NCI-H526 treated with DMSO at 0.1 percent for 48 hours (cell line): Measurements from ENCODE around the gene RAD9A.
"Not testable (repeated sequence)": the region's sequence is repeated elsewhere in the genome, so short reads cannot be mapped to it uniquely, and the experiment has no call there.

ENCODE experiments used
- DNase-seq: peaks from one replicate; lab custom pipeline; 2025; lab: John Stamatoyannopoulos, UW

The RAD9A gene

DNA sequence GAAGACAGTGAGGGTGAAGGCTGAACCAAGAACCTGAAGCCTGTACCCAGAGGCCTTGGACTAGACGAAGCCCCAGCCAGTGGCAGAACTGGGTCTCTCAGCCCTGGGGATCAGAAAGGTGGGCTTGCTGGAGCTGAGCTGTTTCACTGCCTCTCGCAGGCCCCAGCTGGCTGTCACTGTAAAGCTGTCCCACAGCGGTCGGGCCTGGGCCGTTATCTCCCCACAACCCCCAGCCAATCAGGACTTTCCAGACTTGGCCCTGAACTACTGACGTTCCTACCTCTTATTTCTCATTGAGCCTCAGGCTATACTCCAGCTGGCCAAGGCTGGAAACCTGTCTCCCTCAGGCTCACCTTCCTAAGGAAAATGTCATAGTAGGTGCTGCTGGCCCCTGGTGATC lies 5.8 kb downstream of the RAD9A start:
- DNase-seq = no peak

DNA sequence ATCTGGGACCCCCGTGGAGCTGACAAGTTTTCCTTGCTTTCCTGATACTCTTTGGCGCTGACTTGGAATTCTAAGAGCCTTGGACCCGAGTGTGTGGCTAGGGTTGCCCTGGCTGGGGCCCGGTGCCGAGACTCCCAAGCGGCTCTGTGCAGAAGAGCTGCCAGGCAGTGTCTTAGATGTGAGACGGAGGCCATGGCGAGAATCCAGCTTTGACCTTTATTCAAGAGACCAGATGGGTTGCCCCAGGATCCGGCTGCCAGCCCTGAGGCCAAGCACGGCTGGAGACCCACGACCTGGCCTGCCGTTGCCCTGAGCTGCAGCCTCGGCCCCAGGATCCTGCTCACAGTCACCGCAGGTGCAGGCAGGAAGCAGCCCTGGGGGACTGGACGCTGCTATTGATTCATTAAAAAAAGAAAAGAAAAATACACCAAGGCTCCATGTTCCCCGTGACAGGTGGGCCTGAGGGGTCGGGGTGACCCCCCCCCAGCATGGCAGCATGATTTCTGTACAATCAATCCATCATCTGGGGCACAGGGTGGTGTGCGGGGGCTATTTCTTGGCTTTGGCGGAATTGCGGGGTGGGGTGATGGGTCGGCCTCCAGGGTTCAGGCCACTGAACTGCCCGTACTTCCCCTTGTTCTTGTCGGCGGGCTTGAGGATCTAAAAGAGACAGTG lies 6.3 kb downstream of the RAD9A start:
- no peak for DNase-seq

DNA sequence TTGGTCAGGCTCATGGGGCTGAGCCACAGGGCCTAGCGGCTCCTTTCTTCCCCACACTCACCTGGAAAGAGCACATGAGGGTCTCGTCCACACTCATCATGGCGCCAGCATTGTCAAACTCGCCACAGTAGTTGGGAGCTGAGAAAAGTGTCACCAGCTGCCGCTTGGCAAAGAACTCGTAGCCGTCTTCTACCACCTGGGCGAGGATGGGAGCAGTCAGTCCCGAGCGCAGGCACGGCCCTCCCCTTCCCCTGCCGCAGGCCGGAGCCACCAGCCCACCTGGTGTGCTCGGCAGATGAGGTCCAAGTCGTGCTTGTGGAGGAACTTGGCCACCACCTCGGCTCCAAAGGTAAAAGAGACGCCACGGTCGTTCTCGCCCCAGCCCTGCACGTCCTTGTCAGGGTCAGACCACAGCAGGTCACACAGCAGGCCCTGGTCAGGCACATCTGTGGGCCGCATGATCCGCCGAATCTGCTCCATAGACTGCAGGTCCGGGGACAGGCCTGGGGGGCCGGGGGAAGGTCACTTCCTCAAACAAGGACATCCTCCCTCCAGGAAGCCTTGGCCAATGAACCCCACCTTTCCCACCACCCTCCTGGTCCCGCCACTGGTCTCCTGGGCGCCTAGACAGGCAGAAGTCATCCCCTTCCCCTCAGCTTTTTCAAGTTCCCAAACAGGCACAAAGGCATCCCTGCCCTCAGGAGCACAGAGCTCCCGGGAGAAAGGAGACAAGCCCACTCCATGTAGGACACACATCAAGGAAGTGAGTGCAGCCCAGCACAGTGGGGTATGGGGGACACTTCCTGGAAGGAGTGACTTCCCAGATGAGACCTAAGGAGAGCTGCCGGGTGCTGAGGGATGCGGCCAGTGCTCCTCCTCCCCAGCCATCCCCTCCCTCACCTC lies 7.1 kb downstream of the RAD9A start:
- no peak for DNase-seq

DNA sequence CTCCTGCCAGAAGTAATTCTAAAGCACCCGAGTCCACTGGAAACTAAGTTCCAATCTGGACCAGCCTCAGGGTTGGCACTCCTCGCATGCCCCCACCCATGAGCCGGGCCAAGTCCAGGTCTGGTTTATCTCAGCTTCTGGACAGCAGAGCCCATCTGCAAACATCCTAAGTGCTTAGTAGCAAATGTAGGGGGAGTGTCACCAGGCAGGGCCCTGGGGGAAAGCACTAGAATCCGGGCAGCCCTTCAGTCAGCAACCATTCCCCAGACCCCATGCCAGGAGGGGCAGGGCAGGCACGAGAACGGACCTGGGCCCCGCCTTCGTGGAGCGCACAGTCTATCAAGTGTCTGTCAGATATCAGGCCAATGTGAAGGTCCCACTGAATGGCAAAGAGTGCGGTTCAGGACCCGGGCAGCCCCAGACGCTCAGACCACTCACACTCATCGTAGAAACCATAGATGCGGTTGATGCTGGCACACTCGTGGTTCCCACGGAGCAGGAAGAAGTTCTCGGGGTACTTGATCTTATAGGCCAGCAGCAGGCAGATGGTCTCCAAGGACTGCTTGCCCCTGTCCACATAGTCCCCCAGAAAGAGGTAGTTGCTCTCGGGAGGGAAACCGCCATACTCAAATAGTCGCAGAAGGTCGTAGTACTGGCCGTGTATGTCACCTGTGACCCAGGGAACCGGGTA lies 8.6 kb downstream of the RAD9A start:
- DNase-seq = no peak

DNA sequence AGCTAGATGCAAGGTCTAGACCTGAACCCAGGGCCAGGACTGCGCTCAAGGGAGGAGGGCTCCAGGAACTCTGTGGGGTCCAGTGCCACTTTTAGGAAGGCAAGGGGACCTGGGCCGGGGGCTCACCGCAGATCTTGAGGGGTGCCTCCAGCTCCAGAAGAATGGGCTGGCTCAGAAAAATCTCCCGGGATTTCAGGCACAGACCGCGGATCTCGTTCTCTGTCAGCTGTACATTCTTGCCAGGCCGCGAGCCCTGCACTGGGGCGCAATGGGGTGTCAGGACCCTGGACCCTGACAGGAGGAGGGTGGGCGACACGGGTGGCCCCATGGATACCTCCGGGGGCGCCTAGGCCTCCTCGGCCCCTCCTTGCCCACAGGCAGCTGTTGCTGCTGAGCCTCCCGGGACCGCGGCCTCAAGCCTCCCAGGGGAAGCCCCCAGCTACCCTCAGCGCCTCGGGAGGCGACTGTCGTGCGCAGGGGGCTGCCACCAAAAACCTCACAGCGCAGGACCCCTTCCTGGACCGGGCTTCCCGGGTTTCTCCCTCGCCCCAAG lies 9.2 kb downstream of the RAD9A start:
- DNase-seq = no peak

DNA sequence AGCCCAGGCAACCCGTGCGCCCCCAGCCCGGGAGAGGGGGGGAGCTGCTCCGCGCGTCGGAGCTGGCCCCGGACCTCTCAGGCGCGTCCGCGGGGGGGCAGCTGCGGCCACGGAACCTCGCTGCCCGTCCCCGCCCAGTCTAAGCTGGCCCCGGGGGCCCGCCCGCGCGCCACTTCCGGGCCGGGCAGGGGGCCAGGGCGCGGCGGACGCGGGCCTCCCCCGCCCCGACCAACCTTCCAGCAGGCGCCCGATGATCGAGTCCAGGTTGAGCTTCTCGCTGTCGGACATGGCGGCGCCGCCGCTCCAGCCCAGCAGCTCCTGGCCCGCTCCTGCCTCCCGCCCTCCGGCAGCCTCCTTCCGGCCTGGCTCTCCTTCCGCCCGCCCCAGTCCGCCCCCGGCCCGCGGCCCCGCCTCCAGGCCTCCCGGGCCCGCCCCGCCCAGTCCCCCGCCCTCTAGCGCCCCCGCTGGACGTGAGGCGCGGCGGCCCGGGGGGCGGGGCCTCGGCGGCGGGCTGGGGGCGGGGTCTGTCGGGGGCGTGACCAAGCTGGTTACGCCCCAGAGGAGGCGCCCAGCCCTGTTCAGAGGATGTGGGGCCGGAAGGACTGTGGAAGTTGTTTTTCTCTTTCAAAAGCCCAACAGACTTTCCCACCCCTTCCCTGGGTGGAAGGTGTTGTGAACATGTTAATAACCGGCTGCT lies 9.9 kb downstream of the RAD9A start, which contains the start of gene PPP1CA:
PPP1CA (minus strand) TSS at position 364 of the 697 bp plus-strand sequence; CDS start at position 288, 76 bp downstream.
- peak; percentile 75 for DNase-seq

DNA sequence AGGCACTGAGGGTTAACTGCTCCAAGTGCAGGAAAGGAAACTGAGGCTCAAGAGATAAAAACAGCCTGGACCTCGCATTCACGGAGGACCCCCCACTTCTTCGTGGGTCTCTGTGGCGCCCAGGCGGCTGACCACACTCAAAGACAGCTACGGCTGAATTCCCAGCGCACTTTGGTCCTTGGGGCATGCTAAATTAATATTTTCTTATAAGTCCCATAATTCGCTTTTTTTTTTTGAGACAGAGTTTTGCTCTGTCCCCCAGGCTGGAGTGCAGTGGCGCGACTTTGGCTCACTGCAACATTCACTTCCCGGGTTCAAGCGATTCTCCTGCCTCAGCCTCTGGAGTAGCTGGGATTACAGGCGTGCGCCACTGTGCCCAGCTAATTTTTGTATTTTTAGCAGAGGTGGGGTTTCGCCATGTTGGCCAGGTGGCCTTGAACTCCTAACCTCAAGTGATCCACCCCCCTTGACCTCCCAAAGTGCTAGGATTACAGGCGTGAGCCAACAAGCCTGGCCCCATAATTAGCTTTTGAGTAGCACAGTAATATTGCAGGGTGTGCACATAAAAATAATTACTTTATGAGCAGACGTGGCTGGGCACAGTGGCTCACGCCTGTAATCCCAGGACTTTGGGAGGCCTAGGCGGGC lies 10.5 kb downstream of the RAD9A start:
- not testable (repeated sequence) for DNase-seq

DNA sequence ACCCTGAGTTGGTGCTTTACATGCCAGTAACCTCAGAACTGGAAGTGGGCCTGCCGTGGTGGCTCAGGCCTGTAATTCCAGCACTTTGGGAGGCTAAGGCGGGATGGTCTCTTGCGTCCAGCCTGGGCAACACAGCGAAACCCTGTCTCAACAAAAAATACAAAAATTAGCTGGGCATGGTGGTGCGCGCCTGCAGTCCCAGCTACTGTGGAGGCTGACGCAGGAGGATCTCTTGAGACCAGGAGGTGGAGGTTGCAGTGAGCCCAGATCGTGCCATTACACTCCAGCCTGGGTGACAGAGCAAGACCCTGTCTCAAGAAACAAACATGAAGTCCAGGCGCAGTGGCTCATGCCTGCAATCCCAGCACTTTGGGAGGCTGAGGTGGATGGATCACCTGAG lies 11.3 kb downstream of the RAD9A start:
- DNase-seq = not testable (repeated sequence)

DNA sequence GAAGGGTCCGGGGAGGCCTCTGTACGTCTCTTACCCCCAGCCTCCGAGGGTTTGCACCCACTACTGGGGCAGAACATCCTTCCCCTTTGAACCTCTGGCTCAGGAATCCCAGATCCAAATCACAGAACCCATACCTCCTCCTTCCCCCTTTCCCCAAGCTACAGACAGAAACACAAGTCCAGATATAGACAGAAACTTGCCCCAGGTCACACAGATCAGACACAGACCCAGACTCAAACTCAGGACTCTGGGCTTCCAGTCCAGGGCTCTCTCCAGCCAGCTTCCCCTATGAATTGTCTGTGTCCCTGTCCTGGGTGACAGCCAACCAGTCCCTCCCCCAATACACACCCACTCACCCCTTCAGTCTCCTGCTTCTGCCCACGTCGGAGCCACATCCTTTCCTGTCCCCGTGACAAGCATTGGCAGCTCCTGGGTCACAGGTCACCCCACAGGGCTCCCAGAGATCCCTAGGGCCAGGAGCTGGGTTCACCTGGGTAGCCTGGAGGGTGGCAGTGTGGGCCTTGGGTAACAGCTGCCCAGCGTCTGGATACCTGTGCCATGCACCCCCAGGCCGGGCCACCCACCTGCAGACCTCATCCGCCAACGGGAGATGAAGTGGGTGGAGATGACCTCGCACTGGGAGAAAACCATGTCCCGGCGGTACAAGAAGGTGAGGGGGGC lies 12.9 kb downstream of the RAD9A start:
- DNase-seq = no peak

DNA sequence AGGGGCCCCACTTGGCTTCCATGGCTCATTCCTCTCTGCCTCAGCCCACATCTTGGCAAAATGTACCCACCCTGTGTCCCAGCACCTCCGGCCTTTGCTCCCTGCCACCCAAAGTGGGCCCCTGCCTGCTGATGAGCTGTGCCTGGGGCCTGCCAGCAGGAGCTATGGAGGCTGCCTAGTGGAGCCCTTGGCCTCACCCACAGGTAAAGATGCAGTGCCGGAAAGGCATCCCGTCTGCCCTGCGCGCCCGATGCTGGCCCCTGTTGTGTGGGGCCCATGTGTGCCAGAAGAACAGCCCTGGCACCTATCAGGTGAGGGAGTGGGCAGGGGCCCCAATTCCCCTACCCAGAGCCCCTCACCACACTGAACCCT lies 13.4 kb downstream of the RAD9A start:
- DNase-seq = no peak

DNA sequence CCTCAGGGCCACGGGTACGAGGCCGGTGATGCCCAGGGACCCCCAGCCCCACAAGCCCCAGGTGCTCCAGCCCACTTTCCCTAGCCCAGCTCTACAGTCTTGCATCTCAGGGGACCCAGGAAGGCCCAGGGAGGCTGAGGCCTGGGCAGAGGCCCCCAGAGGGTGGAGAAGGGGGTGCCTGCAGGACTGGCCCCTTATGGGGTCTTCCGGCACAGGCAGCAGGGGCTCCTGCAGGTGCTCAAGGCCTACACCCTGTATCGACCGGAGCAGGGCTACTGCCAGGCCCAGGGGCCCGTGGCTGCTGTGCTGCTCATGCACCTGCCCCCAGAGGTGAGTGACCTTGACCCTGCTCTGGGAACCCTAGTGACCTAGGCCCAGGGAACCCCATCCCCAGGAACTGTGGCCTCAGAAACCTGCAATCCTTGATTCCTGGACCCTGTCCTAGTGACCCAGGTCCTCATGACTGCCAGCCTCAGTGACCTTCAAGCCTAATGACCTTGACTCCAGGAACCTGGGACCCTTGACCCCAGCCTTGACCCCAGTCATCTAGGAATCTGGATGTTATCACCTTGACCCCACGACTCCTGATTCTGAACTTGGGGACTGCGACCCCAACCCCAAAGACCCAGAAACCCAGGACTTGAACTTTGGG lies 14.0 kb downstream of the RAD9A start:
- no peak for DNase-seq

DNA sequence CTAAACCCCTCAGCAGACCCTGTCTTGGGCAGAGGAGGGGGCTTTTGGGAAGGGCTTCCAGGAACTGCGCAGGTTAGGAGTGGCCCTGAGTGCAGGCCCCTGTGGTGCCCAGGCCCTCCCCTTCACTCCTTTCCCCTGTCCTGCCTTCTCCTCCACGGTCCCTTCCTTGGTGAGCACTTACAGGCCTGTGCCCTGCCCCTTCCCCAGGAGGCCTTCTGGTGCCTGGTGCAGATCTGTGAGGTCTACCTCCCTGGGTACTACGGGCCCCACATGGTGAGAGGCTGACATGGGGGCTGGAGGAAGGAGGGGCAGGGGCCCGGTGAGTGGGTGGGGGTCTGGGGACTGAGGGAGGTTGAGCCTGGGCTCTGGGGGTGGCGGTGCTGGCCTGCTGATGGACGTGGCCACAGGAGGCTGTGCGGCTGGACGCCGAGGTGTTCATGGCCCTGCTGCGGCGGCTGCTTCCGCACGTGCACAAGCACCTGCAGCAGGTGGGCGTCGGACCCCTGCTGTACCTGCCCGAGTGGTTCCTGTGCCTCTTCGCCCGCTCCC lies 14.7 kb downstream of the RAD9A start:
- no peak for DNase-seq

DNA sequence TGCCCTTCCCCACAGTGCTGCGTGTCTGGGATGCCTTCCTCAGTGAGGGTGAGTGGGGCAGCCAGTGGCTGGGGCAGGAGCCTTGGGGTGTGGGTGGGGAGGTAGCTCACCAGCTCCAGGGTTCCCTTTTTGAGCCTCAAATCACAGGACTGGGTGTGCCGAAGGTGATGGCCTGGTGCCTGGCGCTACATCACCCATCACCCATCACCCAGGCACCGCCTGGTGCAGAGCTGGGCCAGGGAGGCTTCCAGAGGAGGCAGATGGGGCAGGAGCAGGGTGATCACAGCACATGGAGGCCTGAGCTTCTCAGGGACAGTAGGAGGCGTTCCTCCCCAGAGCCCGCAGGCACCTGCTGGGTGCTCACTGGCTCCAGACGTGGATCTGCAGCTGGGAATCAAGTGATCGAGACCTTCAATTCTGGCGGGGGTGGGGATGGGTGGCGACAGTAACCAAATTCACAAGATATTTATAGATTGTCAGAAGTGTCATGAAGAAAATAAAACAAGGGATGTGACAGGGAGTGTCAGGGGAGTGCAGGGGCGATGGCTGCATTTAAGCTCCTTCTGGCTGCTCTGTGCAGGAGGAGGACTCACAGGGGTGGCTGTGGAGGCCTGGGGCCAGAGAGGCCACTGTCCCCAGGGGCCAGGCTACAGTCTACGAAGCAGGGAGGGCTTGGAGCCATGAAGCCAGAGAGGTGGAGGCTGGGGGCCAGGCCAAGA lies 15.3 kb downstream of the RAD9A start:
- peak; percentile 13 for DNase-seq

DNA sequence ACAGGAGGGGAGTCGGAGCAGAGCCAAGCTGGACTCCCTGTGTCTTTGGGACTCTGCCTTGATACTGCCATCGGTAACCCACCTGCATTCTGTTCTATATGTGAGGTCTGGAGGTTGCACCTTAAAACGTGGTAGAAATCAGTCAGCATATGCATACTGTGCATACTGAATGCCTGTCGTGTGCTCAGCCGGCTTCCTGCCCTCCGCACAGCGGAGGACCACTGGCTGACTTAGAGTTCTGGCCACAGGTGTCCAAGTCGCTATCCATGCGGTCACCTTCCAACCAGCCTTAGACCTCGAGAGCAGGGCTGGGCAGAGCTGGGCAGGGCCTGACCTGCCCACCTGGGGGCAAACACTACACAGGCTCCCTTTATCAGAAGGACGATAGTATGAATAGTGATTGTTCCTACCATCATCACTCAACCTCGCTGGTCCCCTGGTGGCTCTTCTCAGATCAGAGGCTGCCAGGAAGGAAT lies 15.9 kb downstream of the RAD9A start:
- DNase-seq = no peak

DNA sequence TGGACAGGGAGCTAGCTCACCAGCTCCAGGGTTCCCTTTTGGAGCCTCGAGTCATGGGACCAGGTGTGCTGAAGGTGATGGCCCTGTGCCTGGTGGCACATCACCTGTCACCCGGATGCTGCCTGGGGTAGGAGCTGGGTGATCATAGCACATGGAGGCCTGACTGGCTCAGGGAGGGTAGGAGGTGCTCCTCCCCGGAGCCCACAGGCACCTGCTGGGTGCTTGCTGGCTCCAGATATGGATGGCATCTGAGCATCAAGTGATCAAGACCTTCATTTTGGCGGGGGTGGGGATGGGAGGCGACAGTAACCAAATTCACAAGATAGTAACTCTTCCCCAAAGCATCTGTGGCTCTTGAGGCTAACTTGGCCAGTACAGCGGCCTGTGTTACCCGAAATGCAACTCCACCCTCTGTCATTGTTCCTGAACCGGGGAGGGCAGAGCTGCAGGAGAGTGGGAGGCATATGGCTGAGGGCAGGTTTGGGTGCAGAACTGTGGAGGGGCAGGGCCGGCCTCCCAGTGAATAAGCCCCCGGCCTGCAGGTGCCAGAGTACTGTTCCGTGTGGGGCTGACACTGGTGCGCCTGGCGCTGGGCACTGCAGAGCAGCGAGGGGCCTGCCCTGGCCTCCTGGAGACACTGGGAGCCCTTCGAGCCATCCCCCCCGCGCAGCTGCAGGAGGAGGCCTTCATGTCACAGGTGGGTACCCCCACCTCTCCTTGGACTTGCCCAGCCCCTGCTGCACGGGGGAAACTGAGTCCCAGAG lies 16.8 kb downstream of the RAD9A start:
- DNase-seq = no peak

DNA sequence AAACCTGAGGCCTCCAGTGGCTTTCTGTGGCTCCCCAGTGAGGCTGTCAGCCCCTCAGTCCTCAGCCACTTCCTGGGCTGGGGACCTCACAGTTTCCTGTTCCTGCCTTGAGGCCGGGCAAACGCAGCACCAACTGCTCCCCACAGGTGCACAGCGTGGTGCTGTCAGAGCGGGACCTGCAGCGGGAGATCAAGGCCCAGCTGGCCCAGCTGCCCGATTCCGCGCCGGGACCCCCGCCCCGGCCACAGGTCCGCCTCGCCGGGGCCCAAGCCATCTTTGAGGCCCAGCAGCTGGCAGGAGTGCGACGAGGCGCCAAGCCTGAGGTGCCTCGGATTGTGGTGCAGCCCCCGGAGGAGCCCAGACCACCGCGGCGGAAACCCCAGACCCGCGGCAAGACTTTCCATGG lies 17.5 kb downstream of the RAD9A start:
- no peak for DNase-seq

DNA sequence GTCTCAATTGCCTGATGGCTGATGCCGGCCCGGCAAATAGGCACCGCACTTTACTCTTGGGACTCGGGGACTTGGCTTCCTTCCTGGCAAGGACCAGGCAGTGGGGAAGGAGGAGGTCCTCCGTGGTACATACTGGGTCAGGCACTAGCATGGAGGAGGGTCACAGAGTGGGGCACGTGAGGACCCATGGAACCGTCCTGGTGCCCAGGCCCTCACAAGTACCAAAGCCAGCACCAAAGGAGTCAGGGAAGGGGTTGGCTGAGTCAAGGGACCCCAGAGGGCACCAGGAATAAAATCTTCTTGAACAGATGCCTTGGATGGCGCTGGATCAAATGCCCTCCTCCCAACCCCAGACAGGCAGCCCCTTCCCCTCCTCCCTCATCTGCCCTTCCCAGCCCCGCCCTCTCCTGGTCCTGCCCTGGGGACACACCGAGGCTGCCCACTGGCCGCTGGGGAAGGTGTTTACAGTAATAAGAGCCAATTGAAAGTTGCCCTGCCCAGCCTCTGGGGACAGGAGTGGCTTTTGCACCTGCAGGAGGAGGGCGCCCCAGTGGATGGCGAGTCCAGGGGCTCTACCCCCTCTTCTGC lies 18.1 kb downstream of the RAD9A start:
- DNase-seq = peak; percentile 28

DNA sequence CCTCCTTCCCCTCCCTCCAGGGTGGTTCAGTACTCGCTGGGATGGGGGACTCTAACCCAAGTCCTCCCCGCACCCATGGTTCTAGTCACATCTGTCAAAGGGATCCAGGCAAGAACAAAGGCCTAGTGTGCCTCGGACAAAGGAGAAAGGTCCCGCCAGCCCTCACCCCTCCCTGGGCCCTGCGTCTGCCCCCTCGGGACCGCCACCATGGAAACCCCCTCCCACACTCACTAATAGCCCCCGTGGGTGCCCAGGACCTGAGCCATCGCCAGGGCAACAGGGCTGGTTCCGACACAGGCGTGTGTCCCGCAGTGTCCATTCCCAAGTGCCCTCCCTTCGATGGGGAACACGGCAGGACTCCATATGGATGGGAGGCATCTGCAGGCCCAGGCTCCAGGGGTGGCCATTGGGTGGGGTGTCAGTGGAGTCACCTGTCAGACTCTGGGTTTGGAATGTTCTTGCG lies 18.6 kb downstream of the RAD9A start:
- no peak for DNase-seq
